HUES6 (cell line): Measurements from ENCODE around the gene CPSF6.

ENCODE experiments used
- H3K27ac ChIP-seq: 2 replicates; pipeline ENCODE4 v1.7.0; 2013; ENCODE audit warnings: low read depth, mild to moderate bottlenecking, low read length, inconsistent platforms
- H3K27me3 ChIP-seq: 2 replicates; pipeline ENCODE4 v1.6.1; 2013; ENCODE audit warnings: low read length; ENCODE audit not compliant: control insufficient read depth, insufficient read depth
- H3K36me3 ChIP-seq: 2 replicates; pipeline ENCODE4 v1.6.1; 2013; ENCODE audit warnings: low read length; ENCODE audit not compliant: control insufficient read depth, insufficient read depth
- H3K4me1 ChIP-seq: 2 replicates; pipeline ENCODE4 v1.6.1; 2013; ENCODE audit warnings: low read length; ENCODE audit not compliant: control insufficient read depth, insufficient read depth
- H3K4me3 ChIP-seq: 2 replicates; pipeline ENCODE4 v1.5.1; 2013; ENCODE audit warnings: low read depth, low read length
- H3K9ac ChIP-seq: one replicate; pipeline ENCODE4 v1.6.1; 2013; ENCODE audit warnings: mild to moderate bottlenecking, low read length
- H3K9me3 ChIP-seq: 2 replicates; pipeline ENCODE4 v1.6.1; 2013; ENCODE audit warnings: low read depth, low read length; ENCODE audit not compliant: control insufficient read depth, insufficient read depth

Gene CPSF6

GRCh38 chr12:69239922-69240630, 707 bp downstream of the CPSF6 start:
- H3K4me1 ChIP-seq, result peaks cover 25% of the 10 kb centered on the region
- no peaks in the 10 kb centered on the region for H3K27me3 ChIP-seq
- peak overlapping the region; percentile 100 for H3K4me3 ChIP-seq
- H3K27ac ChIP-seq, result peak overlapping the region; percentile 99
- H3K9ac ChIP-seq, result peak overlapping the region; percentile 99
- peaks cover 25% of the 10 kb centered on the region for H3K36me3 ChIP-seq
- H3K9me3 ChIP-seq, result no peaks in the 10 kb centered on the region

DNA sequence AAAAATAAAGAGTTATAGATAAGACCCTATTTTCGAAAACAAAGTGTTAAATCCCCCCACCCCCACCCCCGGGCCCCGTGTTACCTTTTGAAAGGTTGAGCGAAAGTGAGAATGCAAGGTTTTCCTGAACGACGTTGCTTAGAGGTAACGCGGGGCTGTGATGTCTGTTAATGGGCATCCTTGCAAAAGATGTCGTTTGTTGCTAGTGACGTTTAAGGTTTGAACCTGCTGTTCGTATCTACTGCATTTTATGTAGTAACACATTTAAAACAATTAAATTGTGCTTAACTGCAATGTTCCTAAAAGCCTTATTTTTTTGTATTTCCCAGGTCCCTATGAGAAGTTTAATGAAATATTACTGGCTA, 1.2 kb downstream of the CPSF6 start:
- H3K27ac ChIP-seq, result no peak overlapping the region; the same call in 1 of the 2 replicates
- H3K27me3 ChIP-seq, result no peaks in the 10 kb centered on the region
- H3K9me3 ChIP-seq, result no peaks in the 10 kb centered on the region
- H3K4me3 ChIP-seq, result peak overlapping the region; percentile 100
- peak overlapping the region; percentile 99 for H3K9ac ChIP-seq
- H3K36me3 ChIP-seq, result peaks cover 28% of the 10 kb centered on the region
- peaks cover 25% of the 10 kb centered on the region for H3K4me1 ChIP-seq

DNA sequence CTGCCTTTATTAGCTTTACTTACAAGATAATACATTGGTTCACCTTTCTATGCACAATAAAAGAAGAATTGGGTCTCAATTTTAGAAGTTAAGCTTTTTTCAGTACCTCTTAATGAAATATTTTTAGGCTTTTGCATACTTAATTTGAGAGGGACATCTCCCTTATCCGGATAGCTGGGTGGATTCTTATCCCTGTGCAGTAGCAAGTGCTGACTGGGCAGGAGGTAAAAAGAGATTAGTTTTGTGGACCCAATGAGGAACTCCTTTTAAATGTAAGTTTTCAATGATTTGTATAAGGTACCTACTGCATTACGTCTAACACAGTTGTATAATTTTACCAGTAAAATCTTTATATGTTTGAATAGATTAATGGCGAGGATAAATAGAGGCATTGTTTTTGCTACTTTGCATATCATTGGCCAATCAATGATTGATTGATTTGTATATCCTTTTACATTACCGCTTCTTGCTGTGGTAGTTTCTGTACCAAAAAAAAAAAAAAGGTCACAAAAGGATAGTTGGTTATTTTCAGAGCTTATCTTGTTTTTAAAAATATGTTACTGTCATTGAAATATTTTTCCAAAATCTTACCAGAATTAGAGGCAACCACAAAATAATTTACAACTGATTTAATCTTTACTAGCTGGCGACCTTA, 2.2 kb downstream of the CPSF6 start:
- no peaks in the 10 kb centered on the region for H3K9me3 ChIP-seq
- H3K27me3 ChIP-seq, result no peaks in the 10 kb centered on the region
- no peak overlapping the region for H3K9ac ChIP-seq
- H3K4me3 ChIP-seq, result peak overlapping the region; percentile 100
- H3K27ac ChIP-seq, result no peak overlapping the region
- peaks cover 25% of the 10 kb centered on the region for H3K4me1 ChIP-seq
- peaks cover 28% of the 10 kb centered on the region for H3K36me3 ChIP-seq

GRCh38 chr12:69243099-69244084, 4.0 kb downstream of the CPSF6 start:
- Histone ChIP-seq H3K4me3 (no peak overlapping the region), H3K27me3 (no peaks in the 10 kb centered on the region), H3K9me3 (no peaks in the 10 kb centered on the region), H3K27ac (no peak overlapping the region), H3K4me1 (peaks cover 25% of the 10 kb centered on the region), H3K9ac (no peak overlapping the region), H3K36me3 (peaks cover 36% of the 10 kb centered on the region)

DNA sequence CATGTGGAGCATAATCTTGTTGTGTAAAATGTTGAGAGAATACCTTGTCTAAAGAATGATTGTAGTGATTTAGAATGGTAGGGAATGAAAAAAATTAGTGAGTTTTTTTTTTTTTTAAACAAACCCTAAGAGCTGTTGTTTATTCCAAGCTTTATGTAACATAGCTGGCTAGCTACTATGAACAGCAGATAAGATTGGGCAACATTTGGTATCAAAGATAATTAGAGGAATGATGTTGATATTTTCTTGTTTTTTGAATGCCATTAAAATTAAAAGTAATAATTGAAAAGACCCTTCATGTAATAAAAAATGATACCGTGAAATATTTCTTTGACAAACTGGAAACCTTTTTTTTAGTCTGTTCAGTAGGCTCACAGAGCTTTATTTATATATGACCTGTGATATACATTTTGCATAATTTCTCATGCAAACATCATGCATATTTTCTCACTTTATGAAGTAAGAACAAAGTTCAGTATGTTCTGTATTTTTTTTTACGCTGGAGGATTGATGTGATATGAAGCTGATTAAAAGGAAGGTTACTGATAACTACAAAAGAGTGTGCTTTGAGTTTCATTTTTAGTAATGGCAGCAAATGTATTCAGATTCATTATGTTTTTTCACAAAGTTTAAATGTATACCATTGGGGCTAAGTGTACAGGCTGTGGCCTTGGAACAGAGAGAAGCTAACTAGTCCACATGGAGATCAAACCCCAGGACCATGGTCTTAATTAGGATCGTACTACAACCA, 8.1 kb downstream of the CPSF6 start:
- Histone ChIP-seq H3K27ac (no peak overlapping the region), H3K4me3 (no peak overlapping the region), H3K9ac (no peak overlapping the region), H3K27me3 (no peaks in the 10 kb centered on the region), H3K4me1 (peaks cover 25% of the 10 kb centered on the region), H3K36me3 (peaks cover 32% of the 10 kb centered on the region), H3K9me3 (no peaks in the 10 kb centered on the region)

DNA sequence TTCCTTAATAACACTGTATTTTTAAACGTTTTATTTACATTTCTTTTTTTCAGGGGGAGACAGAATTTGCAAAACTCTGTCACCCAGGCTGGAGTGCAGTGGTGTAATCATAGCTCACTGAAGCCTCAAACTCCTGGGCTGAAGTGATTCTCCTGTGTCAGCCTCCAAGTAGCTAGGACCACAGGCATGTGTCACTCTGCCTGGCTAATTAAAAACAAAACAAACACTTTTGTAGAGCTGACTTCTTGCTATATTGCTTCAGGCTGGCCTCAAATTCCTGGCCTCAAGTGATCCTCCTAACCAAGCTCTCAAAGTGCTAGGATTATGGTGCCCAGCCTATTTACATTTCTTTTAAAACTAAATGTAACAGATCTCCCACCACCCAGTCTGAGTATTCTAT, 12.7 kb downstream of the CPSF6 start:
- H3K27me3 ChIP-seq, result no peaks in the 10 kb centered on the region
- no peak overlapping the region for H3K4me3 ChIP-seq
- H3K9me3 ChIP-seq, result no peaks in the 10 kb centered on the region
- peaks cover 45% of the 10 kb centered on the region for H3K36me3 ChIP-seq
- H3K4me1 ChIP-seq, result peaks cover 12% of the 10 kb centered on the region; the same call in 1 of the 2 replicates
- no peak overlapping the region for H3K27ac ChIP-seq
- H3K9ac ChIP-seq, result no peak overlapping the region

DNA sequence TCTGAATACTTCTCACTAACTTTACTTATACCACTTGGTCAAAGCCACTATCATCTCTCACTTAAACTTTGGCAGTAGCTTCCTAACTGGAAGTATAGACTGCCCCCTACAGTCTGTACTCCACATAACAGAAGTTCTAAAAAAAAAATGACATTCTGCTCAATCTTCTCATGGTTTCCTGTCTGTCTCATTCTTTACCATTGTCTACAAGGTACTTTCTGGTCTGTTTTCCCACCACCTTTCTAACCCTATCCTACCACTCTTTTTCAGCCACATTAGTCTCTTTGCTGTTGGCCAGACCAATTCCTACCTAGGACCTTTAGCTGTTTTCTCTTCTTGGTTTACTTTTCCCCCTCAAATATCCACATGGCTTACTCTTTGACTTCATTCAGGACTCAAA, 14.7 kb downstream of the CPSF6 start:
- H3K27ac ChIP-seq, result no peak overlapping the region
- peaks cover 12% of the 10 kb centered on the region; the same call in 1 of the 2 replicates for H3K4me1 ChIP-seq
- no peaks in the 10 kb centered on the region for H3K27me3 ChIP-seq
- peaks cover 57% of the 10 kb centered on the region for H3K36me3 ChIP-seq
- no peak overlapping the region for H3K9ac ChIP-seq
- H3K4me3 ChIP-seq, result no peak overlapping the region
- H3K9me3 ChIP-seq, result no peaks in the 10 kb centered on the region

GRCh38 chr12:69254862-69255261, 15.5 kb downstream of the CPSF6 start:
- Histone ChIP-seq H3K4me3 (no peak overlapping the region), H3K9me3 (no peaks in the 10 kb centered on the region), H3K27ac (no peak overlapping the region), H3K27me3 (no peaks in the 10 kb centered on the region), H3K4me1 (peaks cover 5% of the 10 kb centered on the region; the same call in 1 of the 2 replicates), H3K36me3 (peaks cover 66% of the 10 kb centered on the region), H3K9ac (no peak overlapping the region)

GRCh38 chr12:69258655-69259054, 19.3 kb downstream of the CPSF6 start:
- H3K9ac ChIP-seq, result no peak overlapping the region
- no peaks in the 10 kb centered on the region for H3K9me3 ChIP-seq
- no peaks in the 10 kb centered on the region for H3K27me3 ChIP-seq
- peaks cover 98% of the 10 kb centered on the region for H3K36me3 ChIP-seq
- no peak overlapping the region for H3K27ac ChIP-seq
- H3K4me3 ChIP-seq, result no peak overlapping the region
- no peaks in the 10 kb centered on the region for H3K4me1 ChIP-seq

- Histone ChIP-seq H3K36me3 (peaks cover 96% of the 10 kb centered on the region), H3K27ac (no peak overlapping the region)
Measured at GRCh38 chr12:69262264-69262974, 23.1 kb downstream of the CPSF6 start.

More at GRCh38 chr12:69262264-69262974, 23.1 kb downstream of the CPSF6 start:
- Histone ChIP-seq H3K27me3 (no peaks in the 10 kb centered on the region), H3K4me1 (no peaks in the 10 kb centered on the region), H3K4me3 (no peak overlapping the region), H3K9me3 (no peaks in the 10 kb centered on the region), H3K9ac (no peak overlapping the region)
